GM19328 (cell line): ENCODE results near the gene LSM12.
"Not testable (repeated sequence)": the region's sequence is repeated elsewhere in the genome, so short reads cannot be mapped to it uniquely, and the experiment has no call there.

ENCODE experiments used
- ATAC-seq: cut with Tn5 transposase; IDR thresholded peaks from one replicate; pipeline ENCODE4 v1.9.1; 2021; ENCODE audit warnings: mild to moderate bottlenecking, moderate library complexity; ENCODE audit not compliant: unreplicated experiment

Gene LSM12

DNA sequence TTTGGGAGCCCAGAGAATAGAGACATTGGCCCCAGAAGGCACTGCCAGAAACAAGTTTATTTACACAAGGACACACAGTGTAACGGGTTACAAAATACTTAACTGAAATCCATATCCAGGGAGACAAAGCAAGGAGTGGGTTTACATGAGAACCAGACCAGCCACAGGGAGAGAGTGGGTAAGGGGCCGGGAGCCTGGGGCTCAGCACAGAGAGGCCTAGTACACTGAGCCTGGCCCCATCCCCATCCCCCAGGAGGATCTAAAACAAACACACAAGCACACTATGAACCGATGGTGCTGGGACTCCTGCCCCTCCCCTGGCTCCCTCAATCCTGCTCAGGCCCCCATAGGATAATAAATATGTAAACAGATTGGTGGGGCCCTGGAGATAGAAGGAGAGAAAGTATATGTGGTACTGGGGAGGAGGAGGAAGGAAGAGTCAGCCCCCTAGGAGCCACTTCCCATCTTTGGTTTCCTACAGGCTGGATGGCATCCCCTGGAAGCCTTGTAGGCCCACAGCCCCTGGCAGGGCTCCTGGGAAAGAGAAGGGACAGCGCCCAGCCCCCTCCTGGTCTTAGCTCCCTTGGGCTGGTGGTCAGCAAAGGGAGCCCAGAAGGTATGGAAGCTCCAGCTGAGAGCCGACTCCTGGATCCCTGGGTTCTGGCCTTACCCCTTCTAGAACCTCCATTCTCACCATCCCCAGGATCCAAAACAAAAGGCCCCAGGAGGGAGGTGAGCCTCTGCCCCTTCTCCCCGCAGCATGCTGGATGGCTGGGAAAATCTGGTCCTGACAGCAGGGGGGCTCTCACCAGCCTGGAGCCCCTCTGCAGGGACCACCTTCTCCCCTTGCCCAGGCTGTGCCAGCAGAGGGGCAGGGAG, 10.5 kb upstream of the LSM12 start:
- no peak for ATAC-seq

DNA sequence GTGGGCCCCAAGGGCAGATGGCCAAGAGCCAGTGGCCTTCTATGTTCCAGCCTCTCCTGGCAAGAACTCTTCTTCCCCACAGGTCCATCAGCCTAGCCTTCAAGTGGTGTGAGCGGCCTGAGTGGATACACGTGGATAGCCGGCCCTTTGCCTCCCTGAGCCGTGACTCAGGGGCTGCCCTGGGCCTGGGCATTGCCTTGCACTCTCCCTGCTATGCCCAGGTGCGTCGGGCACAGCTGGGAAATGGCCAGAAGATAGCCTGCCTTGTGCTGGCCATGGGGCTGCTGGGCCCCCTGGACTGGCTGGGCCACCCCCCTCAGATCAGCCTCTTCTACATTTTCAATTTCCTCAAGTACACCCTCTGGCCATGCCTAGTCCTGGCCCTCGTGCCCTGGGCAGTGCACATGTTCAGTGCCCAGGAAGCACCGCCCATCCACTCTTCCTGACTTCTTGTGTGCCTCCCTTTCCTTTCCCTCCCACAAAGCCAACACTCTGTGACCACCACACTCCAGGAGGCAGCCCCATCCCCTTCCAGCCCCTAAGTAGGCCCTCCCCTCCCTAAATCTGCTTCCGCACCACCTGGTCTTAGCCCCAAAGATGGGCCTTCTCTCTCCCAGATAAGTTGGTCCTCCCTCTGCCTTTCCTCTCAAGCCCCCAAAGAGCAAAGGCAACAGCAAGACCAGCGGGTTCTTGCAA, 9.3 kb upstream of the LSM12 start:
- no peak for ATAC-seq

DNA sequence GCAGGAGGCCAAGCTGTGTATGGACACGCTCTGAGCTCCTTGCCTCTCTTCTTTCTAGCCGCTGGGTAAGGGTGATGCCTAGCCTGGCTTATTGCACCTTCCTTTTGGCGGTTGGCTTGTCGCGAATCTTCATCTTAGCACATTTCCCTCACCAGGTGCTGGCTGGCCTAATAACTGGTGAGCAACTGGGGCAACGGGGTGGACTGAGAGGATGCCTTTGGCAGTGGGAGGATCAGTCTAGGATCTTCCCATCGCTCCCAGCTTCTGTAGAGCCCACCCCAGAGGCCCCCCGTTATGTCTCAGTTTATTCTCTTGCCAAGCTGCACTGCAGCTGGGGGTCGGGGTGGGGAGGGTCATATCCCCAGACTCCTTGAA, 8.4 kb upstream of the LSM12 start:
- ATAC-seq = no peak

DNA sequence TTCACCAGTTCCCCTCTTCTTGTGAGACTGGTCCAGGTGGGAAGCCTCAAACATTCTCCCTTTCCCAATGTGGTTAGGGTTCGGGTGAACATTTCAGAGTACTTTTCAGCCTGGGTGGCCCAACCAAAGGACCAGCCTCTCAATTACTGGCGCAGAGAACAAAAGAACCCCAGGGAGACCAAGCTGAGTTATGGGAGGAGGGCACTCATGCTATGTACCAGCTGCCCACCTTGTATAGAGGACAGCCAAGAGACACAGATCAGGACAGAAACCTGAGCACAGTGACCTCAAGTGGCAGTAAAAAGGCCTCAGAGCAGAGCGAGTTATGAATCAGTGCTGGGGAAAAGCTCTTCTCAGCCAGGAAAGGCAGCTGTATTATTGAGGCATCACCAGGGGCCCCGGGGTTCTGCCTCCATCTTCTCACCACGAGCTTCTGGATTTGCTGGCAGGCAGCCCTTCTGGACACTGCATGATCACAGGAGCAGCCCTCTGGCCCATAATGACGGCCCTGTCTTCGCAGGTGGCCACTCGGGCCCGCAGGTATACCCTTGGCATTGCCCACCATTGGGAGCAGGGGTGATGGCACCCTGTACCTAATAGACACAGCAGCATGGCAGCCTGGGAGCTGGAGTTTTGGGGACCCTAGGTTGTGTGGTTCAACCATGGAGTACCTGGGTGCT, 7.9 kb upstream of the LSM12 start:
- no peak for ATAC-seq

DNA sequence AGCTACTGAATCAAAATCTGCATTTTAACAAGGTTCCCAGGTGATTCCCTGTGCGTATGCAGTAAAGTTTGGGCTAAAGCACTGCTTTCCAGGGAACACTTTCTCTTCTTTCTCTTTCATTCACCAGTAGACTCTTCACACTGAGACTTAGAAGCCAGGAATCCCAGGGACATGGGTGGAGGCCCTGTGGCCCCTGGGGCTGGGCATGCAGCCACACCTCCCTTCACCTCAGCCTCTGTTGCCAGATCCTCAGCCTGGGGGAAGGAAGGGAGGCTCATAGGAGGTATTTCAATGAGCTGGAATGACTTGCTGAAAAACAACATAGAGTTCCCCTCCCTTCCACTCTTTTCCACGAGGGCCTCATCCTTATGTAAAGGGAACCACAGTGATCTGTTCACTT, 5.3 kb upstream of the LSM12 start:
- ATAC-seq = no peak

DNA sequence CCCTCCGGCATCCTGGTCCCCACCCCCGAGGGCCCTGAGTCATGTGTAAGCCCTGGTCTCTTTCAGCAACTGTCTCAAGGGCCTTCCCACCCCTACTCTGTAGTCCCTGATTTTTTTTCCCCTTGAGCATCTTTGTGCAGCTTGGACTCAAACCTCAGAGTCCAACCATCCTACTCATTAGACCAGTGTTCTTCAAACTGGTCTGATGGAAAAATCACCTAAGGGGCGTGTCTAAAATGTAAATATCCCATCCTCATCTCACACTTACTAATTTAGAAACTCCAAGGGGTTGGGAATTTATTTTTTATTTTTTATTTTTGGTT, 4.7 kb upstream of the LSM12 start:
- ATAC-seq = no peak

DNA sequence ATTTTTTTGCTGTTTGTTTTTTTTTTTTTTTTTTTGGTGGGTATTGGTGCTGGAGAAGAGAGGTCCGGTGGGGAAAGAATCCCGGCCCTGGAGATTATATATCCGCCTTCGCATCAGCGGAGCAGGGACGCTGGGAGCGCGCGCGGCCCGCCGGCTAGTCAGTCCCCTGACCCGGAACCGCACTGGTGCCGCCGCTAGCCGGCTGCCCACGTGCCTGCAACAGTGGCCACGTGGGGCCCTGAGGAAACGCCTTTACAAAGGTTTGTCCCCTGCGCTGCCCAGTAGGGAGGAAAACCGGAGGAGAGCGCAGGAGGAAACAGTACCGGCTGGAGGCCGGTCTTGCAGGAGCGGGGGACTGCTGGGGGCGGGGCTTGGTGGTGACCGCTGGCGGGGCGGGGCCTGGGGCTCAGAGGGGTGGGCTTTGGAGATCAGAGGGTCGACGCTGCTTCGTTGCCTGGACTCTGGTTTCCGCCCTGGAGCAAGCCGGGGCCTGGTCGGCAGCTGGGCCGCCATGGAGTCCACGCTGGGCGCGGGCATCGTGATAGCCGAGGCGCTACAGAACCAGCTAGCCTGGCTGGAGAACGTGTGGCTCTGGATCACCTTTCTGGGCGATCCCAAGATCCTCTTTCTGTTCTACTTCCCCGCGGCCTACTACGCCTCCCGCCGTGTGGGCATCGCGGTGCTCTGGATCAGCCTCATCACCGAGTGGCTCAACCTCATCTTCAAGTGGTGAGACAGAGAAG, 4.2 kb upstream of the LSM12 start, which contains the start of gene G6PC3:
TSS of gene G6PC3 (plus strand) at position 281 of the 743 bp plus-strand sequence. CDS start at position 512, 231 bp downstream.
- ATAC-seq = peak; percentile 56

DNA sequence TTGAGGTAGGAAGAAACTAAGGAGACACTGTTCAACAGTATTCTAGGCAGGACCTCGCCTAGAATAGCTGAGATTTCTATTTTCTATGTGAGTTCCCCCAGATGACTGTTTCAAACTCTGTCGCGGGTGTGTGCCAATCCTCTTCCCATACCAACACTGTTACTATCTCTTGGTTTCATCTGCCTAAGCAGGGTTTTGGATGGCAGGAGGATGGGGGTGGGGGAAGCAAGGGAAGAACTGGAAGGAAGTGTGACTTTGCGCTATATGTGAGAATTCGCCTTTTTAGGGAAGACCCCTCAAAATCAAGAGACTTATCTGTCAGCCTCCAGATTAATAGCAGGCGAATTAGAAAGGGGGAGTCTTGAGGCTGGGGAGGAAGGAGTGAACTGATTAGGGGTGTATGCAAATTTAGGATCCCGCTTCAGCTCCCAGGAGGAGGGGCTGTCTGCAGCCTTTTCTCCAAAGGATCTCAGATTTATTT, 3.5 kb upstream of the LSM12 start:
- no peak for ATAC-seq

DNA sequence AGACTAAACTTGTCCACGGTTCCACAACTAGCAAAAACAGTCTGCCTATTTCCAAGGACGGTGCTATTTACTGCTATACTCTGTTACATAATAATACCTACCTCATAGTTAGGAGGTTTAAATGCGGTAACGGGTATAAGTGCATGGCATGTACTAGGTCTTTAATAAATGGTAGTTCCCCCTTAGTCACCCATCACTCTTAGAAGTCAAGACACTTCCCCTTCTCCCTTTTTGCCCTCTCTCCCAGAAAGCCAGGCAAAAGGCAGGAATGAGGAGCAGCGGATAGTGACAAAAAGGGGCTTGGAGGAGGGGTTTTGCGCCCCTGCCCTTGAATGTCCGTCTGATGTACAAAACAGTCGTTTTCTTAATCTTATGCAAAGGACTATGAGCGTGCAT, 1.1 kb upstream of the LSM12 start:
- no peak for ATAC-seq

DNA sequence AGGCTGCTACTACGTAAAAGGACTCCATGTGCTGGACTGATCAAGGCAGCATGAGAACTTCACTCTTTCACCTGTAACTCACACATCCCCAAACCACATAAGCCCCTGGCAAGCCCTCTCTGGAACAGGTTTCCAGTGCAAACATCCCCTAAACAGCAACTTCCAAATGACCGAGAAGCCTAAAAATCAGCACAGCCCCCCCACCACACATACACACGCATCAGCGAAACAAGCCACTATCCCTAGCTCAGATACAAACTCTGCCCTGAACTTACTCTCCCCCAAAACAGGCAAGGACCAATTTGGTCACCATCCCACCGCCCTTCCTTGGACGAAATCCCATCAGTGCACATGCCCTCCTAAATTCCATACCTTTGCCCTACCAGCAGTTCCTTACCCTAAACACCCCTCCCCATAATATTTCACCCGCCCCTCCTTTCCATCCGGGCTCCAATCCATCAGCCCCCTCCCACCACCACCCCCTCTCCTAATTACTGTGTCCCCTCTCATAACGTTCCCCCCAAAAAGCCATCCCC, 735 bp downstream of the LSM12 start:
- no peak for ATAC-seq

DNA sequence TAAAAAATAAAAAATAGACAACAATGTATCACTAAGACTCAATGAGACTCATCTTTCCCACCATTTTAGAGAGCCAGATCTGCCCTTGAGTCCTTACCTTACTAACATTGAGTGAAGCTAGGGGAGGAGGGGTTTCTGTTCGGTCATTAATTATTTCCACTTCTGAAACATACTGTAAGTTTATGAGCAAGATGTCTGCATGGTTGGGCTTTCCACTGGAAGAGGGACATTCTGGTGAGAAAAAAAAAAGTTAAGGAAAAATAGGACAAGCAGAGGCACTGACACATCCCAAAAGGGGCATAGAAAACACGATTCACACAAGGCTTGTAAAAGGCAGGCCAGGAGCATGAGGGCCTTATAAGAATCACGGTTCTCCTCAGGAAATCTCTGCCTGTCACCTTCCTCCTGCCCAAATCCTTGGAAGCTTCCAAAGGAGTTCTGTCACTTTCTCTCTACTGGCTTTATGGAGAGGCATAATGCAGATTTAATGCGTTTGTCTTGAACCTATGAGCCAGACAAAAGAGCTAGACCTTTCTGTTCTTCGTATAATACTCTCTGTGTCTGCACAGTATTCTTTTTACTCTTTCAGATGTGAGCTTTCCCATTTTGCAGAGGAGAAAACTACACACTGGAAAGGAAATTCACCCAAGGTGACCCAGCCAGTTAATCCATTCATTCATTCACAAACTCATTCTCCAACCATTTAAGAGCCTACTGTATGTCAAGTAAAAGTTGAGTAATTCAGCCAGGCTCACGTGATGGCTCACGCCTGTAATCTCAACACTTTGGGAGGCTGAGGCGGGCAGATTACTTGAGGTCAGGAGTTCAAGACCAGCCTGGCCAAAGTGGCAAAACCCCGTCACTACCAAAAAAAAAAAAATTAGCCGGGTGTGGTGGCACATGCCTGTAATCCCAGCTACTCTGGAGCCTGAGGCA, 2.5 kb downstream of the LSM12 start:
- no peak for ATAC-seq

DNA sequence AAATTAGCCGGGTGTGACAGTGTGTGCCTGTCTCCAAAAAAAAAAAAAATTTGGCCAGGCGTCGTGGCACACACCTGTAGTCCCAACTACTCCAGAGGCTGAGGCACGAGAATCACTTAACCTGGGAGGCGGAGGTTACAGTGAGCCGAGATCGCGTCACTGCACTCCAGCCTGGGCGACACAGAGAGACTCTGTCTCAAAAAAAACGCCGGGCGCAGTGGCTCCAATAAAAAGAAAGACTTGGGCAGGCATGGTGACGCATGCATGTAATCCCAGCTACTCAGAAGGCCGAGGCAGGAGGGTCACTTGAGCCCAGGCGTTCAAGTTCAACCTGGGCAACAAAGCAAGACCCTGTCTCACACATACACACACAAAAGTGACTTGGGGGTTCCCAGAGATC, 3.6 kb downstream of the LSM12 start:
- no peak for ATAC-seq

DNA sequence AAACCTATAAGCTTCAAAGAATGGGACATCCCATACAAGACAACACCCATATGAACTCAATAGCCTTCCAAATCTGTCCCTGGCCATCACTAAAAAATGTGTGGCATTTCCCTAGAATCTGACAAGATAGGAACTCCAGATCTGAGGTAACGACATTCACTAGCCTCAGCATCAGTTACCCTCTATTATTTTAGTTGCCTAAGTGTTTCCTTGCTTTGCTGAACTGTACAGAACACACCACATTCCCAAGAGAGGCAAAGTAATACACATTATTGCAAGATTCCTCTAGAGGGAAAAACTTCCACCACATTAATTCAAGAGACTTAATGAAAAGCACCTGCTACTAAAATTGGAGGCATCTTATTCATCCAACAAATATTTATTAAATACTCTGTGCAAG, 5.0 kb downstream of the LSM12 start:
- ATAC-seq = no peak

DNA sequence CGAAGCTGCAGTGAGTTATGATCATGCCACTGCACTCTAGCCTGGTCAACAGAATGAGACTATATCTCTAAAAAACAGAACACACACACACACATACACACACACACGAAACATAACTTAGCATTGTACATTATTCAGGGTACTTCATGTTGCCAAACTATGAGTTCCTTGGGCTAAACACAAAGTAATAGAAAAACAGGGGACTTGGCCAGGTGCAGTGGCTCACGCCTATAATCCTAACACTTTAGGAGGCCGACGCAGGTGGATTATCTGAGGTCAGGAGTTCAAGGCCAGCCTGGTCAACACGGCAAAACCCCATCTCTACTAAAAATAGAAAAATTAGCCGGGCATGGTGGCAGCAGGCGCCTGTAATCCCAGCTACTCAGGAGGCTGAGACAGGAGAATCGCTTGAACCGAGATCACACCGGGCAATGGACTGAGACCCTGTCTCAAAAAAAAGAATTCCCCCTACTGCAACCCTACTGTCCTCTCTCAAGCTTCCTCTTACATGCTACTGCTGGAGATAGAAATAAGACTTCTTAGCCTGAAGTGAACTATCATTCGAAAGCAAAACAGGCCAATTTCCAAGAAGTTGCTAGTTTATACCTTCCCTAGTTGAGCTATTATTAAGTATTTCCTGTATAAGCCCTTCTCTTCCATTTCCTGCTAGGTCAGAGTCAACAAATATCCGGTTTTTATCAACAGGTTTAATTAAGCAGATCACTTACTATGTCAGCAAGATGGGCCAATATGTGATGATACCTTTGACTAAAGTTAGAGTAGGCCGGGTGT, 7.2 kb downstream of the LSM12 start:
- ATAC-seq = no peak

DNA sequence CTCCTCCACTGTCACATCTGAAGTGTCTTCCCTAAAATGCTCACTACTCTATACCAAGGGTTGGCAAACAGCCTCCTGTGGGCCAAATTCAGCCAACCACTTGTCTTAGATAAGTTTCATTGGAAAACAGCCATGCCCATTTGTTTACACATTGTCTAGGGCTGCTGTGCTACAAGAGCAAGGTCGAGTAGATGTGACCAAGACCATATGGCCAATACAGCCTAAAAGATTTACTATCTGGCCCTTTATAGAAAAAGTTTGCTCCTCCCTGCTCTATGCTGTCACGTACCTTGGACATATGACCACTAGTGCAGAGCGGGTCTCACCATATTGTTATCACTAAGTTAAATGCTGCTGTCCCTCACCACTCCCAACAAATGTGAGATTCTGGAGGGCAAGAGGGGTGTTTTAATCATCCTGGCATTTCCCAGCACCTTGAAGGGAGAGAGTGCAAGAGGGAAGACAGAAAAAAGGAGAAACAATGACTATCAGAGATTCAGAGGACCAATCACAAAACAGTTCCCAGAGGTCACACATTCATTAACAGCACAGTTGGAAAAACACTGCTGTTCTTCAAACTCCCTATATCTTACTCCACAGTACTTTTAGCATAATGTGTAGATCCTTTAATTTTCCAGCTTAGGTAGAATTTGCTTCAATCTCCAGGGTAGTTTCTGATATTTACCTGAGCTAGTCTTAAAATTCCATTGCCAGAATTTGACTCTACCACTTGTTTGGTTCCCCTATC, 13.2 kb downstream of the LSM12 start:
- ATAC-seq = no peak

DNA sequence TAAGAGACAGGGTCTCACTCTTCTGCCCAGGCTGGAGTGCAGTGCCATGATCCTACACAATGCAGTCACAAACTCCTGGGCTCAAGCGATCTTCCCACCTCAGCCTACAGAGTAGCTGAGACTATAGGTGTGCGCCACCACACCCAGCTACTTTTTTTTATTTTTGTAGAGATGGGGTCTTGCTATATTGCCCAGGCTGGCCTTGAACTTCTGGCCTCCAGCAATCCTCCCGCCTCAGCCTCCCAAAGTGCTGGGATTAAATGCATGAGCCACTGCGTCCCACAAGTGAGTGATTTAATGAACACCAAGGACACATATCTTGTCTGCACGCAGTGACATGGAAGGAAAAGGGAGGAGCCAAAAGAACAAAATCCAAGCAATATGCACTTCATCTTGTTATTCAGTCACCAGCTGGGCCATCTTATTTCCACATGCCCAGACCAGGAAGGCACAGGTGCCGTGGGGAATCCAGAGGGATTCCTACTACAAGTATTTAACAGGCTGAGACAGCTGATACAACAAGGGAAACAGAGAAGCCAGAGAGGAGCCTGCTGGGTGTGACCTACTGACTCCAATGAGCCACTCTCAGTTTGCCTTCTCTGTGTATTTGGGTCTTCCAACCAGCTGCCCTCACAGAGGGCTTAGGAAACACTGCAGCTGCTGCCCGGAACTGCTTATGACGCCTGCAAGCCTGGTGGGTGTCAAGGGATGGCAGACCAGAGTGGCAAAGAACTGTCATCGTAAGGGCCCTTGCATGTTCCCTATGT, 17.0 kb downstream of the LSM12 start:
- ATAC-seq = no peak

DNA sequence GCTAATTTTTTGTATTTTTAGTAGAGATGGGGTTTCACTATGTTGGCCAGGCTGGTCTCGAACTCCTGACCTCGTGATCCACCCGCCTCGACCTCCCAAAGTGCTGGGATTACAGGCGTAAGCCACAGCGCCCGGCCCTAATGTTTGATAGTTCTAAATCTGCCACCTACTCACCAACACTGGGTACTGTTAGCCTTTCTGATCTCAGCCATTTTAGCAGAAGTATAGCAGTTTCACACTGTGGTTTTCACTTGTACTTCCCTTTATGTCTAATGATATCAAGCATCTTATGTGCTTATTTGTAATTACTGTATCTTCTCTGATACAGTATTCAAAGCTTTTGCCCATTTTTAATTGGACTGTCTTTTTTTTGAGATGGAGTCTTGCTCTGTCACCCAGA, 19.6 kb downstream of the LSM12 start:
- ATAC-seq = not testable (repeated sequence)
